Activated CD4-positive, alpha-beta T cell treated with anti-CD3 and anti-CD28 coated beads, Interleukin-2, amount 50 U/mL, for 24 hours (primary cell): Measurements from ENCODE around the gene UBR3.

Experiments
- DNase-seq, 2 donors: peaks; one replicate each; pipeline ENCODE4 v3.0.0-alpha.2; 2020; ENCODE audit warnings: low read depth in 1 of 2, low spot score in 1 of 2

UBR3 gene

DNA sequence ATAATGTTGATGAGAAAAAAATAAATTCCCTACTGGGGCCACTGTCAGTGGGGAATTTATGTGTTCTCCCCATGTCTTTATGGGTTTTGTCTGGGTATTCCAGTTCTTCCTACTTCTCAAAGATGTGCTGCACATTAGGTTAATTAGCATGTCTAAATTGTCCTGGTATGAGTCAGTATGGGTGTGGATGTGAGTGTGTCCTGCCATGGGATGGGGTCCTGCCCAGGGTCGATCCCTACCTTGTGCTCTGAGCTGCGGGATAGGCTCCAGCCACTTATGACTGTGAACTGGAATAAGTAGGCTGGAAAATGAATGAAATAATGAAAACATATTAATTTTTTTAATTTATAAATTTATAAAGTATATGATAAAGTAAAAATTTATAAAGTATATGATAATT, 167.5 kb downstream of the UBR3 start:
- no peak for DNase-seq

DNA sequence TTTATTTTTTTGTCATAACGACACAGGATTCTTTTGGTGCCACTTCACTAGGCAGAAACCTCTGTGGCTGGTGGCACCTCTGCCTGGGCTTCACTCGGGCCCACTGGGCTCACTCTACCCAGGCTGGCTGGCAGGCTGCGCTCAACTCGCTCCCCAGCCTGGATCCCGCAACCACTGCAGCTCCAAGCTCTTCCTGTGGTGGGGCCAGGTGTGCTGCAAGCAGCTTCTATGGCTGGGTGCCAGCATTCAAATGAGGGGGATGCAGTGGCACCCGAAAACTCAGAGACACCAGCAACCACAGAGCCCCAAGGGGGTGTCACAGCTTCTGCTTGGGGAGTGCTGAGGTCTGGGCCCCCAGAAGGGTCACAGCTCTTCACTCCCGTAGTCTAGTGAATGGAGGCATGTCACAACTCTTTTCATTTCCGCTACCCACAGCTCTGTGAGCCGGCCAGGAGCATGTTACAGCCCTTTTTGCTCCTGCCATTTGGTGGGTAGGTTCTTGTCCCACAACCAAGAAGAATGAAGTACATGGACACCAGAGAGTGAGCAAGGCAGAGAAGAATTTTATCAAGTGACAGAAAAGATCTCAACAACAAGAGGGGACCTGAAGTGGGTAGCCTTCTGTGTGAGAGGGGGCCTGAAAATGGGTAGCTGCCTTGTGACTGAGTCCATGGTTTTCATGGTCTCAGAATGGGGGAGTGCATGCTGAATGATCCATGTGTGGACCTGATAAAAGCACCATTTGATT, 170.1 kb downstream of the UBR3 start:
- DNase-seq = no peak

DNA sequence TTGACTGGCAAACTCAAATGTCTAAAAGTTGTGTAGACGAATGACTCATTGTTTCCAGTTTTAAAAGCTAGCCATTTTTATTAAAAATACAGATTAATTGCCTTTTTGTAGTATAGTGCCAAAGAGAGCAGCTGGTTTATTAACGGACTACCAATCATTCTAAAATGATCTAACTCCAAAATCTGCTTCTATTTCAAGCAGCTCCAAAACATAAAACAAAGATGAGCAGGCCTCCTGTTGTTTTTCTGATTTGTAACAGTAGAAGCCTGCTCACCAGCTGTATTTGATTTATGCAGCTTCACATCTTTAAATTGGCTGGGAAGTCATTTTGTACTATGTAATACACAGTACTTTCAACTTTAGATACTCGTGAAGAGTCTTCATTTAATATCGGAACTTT, 171.8 kb downstream of the UBR3 start:
- no peak for DNase-seq

DNA sequence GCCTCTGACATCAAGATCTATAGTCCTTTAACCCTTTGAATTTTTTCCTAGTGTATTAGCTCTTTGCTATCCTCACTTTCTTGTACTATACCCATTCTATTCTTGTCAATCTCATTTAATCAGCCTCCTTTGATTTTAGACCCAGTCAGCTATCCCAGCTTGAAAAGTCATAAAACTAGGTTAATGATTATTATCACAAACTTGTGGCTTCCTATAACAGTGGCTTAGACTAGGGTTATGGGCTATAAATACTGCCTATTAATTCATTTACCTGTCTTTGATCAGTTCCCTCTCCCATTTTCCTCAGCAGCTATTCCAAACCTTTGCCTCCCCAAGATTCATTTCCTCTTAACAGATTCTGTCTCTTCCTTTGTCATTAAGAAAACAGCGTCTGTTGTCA, 174.8 kb downstream of the UBR3 start:
- DNase-seq = no peak

DNA sequence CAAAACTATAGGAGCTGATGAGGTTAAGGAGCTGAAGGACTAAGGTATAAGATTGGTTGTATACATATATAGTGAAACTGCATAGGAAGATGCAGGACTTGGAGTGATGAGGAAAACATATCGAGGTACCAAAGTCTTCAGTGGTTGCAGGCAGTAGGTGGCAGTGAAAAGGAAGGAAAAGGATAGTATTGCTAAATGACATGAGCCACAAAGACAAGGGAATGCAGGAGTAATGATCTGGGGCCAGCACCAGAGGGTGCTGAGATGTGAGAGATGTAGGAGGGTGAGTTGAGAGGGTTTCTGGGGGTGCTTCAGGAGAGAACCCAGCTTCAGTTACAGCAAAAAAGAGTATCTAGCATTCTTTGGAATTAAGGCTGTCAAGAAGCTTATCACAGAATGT, 178.4 kb downstream of the UBR3 start:
- no peak for DNase-seq

DNA sequence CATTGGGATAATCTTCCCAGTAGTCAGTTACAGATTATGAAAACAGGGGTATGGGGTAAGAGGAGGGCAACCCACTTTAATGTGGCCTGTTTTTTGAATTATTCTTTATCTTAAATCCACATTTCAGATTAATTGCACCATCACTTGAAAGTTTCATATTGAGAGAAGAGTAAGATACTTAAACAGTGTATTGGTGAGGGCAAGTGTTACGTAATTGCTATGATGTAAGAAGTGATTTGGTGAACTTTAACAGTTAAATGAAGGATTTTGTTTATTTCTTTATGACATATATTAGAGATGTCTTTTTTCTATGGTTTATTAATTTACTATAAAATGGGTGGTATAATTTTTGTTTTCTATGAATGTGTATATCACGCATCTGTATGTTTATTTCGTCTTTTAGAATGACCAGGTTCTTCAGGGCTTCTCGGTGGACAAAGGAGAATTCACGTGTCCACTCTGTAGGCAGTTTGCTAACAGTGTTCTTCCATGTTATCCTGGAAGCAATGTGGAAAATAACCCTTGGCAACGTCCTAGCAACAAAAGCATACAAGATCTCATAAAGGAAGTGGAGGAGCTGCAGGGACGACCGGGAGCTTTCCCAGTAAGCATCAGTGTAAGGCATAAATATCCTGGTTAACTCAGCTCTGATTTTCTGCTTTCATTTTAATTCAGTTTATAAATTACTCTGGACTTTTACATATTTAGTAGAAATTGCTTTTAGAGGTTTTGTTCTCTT, 179.5 kb downstream of the UBR3 start:
- DNase-seq = no peak

DNA sequence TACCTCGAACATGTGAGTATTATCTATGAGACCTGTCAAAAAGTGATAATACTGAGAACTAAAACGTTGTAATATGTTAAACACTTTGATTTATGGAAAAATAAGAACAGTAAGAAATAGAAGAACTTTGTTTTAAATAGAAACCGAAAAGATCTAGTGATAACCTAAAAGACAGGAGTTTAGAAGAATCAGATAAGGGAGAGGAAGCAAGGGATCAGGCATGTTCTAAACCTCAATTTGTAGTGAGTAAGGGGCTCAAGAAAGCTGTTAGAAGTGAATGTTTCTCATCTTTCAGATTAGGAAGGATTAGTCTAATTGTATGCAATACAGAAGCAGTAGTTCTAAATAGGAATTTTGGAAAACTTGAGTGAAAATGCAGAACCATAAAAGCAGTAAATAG, 182.0 kb downstream of the UBR3 start:
- DNase-seq = no peak

DNA sequence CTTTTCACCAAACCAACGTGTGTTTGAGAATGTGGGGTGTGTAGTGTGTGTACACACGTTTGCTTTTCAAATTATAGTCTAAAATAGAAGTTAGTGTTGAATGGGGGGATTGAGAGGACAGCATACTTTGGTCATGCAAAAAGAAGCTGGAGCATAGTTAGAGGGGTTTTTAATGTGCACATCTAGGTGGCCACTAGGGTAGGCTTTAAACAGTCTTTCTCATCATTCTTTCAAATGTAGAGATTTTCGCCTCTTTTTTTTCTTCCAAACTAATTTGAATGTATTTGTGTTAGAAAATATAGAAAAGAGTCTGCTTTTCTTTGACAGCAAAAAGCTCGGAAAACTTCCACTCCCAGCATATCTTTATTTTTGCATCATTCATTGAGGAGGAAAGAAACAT, 185.5 kb downstream of the UBR3 start:
- DNase-seq = no peak

DNA sequence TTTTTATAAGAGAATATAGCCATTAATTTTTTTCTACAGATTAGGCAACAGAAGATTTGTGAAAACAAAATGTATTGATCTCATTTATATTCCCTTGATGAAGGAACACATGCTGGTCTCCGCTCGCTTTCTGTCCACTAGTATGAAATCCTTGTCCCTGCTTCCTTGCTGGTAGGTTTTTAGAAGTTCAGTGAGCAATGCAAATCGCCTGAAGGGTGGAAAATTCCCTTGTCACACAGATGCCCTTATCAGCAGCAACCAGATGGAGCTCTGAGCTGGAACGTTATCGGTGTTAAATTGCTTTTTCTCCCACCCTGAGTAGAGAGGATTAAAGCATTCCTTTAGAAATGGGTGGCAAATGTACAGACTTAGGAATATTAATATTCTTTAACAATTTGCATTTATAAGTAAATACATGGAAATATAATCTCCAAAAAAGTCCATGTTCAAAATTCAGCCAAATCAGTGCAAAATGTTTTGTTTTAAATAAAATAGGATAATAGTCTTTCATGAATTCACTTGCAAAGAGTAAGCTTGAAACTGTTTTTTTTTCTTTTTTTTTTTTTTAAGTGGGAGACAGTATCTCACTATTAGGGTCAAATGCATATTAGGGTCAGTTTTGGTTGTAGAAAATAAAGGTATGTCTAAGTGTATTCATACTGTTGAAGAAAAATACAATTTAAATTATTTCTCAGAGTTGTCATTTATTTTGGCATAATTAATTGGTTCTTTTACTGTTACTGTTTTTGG, 186.7 kb downstream of the UBR3 start:
- no peak for DNase-seq

DNA sequence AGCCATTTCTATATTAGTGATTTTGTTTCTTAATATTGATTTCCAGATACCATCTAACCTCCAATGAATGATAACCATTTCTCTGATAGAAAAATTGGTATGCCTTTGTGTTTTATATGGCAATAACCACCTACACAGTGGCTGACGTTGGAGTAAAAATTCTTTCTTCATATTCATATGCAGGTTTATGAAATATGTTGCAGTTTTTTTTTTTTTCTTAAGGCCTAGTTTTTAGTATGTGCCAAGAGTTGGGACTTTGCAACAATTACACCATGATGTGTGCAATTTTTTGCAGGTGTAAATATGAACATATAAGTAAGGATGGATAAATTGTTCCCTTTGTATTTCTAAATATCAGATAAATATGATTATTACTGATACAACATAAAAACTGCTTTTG, 187.5 kb downstream of the UBR3 start:
- no peak for DNase-seq

DNA sequence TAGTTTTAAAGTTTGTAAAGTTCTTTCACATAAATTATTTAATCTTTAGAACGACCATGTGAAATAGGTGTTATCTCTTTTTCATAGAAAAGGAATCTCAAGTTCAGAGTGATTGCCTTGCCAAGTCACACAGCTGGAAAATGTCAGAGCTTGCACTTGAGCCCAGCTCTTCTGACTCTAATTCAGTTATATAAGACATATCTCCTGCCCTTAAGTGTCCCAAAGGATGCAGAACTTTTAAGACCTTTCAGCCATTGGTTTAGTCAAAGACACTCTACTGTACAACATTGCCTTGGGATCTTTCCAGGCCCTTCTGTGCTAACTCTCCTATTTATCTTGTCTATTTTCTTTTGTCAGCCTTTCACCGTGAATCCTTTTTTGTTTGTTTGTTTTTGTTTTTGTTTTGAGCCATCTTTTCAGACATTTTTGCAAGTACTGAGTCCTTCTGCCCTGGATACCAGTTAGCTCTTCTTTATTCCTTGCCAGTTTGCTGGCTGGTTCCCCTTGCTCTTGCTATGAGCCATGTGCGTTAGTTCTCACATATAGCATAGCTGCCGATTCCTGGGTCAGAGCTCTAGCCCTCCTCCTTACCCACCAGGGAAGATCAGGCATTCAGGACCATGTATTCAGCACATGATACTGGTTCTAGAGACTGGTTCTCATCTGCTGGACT, 190.7 kb downstream of the UBR3 start:
- DNase-seq = no peak

DNA sequence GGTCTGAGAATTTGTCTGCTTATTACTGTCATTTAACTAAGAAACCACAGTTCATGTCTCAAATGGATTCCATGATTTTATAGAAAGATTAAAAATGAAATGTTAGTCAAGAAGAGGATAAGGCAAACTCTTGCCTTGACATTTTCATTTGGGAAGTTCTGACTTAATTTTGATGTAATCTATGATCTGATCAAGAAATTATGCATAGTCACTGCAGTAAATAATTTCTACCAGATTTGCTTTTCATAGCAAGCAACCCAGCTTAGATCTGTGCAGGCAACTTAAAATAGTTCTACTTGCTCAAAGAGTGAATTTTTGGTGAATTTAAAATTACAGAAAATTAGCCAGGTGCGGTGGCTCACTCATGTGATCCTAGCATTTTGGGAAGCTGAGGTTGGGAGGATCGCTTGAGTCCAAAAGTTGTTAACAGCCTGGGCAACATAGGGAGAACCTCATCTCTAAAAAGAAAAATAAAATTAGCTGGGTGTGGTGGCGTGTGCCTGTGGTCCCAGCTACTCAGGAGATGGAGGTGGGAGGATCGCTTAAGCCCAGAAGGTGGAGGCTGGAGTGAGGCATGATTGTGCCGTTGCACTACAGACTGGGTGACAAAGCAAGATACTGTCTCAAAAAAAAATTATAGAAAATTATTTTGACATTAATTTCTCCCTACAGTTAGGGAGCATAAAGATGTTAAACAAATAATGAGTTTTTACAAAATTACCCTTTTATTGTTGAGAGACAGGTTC, 192.0 kb downstream of the UBR3 start:
- no peak for DNase-seq

DNA sequence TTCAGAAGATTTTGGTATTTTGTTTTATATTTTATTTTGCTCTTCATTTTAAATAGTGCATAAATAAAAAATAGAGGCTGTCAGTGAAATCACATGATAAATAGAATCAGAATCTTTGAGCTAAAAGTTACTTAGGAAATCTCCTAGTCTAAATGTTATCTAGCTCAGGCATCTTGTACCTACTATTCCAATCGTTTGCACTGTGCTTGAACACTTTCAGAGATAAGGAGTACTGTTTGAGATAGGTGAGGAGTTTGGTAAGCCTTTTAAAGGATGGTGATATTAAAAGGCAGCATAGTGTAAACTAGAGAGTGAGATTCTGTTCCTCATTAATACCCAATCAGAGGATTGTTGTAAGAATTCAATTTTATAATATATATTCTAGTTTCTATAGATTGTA, 193.5 kb downstream of the UBR3 start:
- no peak for DNase-seq

DNA sequence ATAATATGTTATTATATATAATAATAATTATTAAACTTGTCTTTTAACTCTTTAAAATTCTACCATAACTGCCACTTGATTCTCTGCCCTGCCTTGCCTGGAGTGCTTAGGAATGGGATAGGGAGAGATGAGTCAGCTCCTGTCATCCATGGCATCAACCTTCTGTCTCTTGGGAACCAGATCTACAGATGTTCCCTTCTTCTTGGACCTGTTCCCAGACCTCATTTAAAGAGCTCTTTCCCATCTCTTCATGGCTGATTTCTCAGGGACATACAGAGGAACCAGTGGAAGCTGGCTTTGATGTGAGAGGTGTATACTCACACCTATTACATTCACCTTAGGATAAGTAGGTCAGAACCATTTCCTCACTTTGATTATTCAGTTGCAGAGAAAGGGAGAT, 195.4 kb downstream of the UBR3 start:
- no peak for DNase-seq

DNA sequence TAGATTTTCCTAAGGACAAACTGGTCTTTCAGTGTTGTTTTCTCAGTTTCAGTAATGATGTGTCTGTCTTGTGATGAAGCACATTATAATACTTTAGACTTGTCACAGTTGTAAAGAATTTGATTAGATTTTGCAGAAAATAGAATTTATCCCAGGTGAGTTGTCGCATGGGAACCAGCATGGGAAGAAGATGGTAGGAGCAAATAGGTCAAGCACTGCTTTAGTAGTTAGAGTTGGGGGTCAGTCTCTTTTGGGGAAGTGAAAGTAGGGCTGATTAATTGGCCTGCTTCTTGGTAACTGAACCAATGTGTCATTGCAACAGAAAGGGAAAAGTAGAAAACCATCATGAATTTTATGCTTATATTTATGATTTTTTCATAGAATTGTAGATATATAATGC, 197.5 kb downstream of the UBR3 start:
- no peak for DNase-seq

DNA sequence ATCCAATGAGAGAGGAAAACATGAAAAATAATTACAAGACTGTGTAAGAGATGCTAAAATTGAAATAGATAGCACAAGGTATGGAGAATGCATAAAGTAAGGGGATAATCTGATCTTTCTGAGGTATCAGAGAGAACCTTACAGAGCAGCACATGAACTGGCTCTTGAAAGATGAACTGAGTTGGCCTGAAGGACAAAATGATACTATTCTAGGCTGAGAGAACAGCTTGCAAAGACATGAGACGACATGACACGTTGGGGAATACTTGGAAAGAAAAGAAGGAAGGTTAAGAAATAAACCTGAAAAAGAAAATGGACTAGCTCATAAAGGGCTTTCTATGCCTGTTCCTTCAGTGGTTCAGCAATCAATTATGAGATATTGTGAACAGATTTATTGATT, 198.0 kb downstream of the UBR3 start:
- DNase-seq = no peak

DNA sequence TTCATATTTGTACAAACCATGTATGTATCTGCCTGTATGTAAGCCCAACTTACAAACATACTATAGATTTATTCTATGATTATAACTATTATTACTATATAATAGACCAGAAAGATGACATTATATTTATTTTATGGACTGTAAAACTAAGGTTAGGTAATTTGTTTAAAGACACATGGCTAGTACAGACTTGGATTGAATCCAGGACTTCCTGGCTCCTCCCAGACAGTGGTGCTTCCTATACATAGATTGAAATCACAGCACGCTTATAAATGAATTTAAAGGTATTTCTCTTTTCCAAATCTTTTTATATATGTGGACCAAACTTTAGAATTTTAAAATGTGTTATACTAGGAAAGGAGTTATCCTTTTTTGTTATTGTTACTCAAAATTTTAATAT, 199.1 kb downstream of the UBR3 start:
- no peak for DNase-seq

DNA sequence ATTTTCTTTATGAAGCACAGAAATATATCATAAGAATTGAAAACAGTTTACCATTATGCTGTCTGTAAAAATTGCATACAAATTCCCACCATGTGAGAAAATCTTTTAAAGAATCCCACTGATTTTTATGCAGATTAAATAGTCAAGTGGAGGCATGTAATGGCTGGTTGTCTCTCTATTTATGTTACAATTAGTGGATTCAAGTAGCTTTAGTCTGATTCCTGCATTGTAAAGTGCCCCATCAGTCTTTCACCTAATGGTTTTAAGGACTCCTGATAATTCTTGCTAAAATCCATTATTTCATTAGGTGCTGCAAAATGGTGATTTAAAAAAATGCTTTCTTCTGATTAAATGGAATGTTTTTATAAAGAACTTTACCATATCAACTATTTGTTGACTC, 202.3 kb downstream of the UBR3 start:
- no peak for DNase-seq

DNA sequence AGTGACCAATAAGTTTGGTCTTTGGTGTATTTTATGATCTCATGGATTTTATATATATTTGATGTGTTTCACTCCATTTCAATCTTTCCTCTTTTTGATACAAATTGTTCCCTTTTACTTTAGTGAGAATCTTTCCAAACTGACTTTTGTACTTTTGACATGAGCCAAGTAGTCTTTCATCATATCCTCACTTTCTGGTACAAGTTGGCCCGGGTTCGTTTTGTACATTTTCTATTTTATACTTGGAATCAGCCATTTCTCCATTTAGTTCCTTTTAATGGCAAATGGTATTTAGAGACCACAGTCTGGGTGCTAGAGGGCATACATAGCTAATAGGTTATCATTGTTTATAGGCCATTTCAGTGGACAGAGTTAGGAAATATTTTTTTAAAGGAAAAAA, 202.8 kb downstream of the UBR3 start:
- no peak for DNase-seq

DNA sequence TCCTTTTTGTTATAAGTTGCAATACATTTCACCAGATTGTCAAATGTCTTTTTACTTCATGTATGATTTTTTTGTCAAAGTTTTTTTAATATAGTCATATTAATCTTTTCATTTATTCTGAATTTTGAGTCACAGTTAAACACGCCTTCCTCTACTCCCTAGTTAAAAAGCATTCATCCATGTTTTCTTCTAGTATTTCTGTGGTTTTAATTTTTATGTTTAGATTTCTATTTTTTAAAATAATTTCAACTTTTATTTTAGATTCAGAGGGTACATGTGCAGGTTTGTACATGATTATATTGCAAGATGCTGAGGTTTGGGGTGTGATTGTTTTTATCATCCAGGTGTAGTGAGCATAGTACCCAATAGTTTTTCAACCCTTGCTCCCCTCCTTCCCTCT, 204.0 kb downstream of the UBR3 start:
- no peak for DNase-seq

DNA sequence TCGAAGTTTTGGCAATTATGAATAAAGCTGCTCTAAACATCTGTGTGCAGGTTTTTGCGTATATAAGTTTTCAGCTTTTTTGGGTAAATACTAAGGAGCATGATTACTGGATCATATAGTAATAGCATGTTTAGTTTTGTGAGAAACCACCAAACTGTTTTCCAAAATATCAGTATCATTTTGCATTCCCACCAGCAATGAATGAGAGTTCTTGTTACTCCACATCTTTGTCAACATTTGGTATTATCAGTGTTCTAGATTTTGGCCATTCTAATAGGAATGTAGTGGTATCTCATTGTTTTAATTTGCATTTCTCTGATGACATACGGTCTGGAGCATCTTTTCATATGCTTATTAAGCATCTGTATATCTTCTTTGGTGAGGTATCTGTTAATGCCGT, 207.3 kb downstream of the UBR3 start:
- no peak for DNase-seq
